Head of caudate nucleus (tissue), 42 donors: ENCODE data around the gene AK8.
A peak's percentile ranks its signal among the peaks of the same experiment; 100 is the strongest.

Source experiments
- DNase-seq, 42 donors: peaks; one replicate each; pipeline versions ENCODE4 v3.0.0 to v3.0.0-alpha.2; 2020 to 2021; ENCODE audit warnings: mixed read lengths in 7 of 42
- intact Hi-C: fragments of 100-400 bp; cut with DNase I; formaldehyde crosslinking; loops from one replicate; pipeline ENCODE4 v1.15.0; 2022

The AK8 gene

DNA sequence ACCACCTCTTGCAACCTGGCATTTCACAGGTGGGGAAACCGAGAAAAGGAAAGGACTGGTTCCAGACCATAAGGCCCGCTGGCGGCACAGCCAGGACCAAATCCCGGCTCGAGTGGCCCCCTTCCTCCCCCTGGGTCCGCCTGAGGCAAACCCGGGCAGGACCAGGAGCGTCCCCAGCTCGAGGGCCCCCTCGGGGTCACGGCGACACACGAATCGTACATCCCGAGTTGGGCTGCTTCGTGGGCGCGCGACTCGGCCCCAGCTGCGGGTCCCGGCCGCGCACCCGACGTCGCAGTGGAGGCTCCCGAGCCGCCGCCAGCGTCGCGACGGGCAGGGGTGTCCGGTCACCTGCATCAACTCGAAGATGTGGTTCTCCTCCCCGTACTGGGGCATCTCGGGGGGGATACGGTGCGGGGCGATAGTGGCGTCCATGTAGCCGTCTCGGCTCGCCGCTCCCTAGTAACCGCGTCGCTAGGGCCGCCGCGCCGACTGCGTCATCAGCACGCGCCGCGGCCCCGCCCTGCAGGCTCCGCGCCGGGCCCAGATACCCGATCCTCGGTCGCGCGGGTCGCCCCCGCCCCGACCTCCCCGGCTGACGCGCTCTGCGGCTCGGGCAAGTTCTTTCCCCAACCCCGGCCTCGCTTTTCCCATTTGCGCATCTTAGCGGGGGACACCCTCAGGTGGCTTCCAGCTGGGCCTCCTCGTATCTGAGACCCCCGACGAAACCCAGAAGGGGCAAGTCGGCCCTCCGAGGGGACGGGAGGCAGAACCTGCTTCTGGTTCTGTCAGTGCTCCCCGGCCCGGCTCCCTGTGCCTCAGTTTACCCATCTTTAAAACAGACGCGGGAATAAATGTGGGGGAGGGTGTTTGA lies at the start of gene AK8:
AK8 (minus strand) TSS at position 461 of the 871 bp plus-strand sequence; CDS start at position 432, 29 bp downstream.
- intact Hi-C loops: loop anchor here (10.0 kb wide), 1 partner anchor 513 kb away; no protein-coding TSS in a partner anchor
- peak; percentile 22 to 87 (median 73) for DNase-seq

DNA sequence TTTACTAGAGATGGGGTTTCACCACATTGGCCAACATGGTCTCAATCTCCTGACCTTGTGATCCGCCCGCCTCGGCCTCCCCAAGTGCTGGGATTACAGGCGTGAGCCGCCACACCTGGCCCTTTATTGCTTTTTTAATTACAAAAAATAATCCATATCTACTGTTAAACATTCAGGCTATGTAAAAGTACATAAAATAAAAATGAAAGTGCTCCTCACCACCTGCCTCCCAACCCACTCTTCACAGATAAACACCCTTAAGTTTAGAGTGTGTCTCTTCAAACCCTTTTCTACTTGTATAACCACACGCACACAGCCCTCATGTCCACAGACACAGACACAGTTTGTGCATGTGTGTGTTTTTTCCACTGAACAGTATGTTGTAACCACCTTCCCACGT lies 49.6 kb upstream of the AK8 start:
- DNase-seq: no peak
- intact Hi-C loops: no loop called here

- intact Hi-C loops: no loop called here
- peak in 1 of 42 donors; percentile 26 for DNase-seq
Observed at GRCh38 chr9:132923346-132923902, 45.3 kb upstream of the AK8 start.

DNA sequence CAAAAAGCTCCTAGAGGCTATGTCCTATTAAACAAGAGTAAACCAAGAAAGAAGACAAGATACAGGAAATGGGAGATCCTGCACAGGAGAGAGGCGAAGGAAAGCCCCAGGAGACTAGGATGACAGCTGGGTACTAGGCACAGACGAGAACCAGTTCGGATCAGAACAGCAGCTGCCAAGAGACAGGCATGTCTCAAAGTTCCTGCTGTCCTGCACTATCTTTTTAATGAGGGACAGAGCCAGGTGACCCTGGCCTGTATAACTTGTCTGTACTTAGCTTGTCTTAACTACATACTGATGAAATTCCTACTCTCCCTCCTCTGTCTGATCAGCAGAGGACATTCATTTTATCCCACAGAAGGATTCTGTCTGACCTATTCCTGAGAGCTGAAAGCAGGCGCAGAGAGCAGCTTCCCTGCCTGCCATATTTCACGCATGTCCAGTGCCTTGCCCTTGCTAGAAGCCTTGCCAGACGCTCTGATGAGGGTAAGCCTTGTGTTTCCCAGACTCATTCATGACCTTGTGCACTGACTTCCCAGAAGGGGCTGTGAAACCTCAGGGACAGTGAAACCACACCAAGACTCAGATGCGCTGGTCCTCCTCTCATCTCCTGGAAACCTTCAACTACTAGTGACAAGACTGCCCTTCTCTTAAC lies 41.7 kb upstream of the AK8 start:
- intact Hi-C loops: no loop called here
- DNase-seq: no peak

- no peak for DNase-seq
- intact Hi-C loops: no loop called here
Observed at GRCh38 chr9:132914924-132915323, 36.8 kb upstream of the AK8 start.

GRCh38 chr9:132912131-132912530 lies 34.0 kb upstream of the AK8 start:
- intact Hi-C loops: no loop called here
- no peak for DNase-seq

- no peak for DNase-seq
- intact Hi-C loops: no loop called here
Observed at GRCh38 chr9:132910376-132910775, 32.3 kb upstream of the AK8 start.

GRCh38 chr9:132909311-132909710 lies 31.2 kb upstream of the AK8 start:
- intact Hi-C loops: no loop called here
- DNase-seq: no peak

- intact Hi-C loops: no loop called here
- DNase-seq: no peak
Observed at GRCh38 chr9:132908635-132909034, 30.6 kb upstream of the AK8 start.

DNA sequence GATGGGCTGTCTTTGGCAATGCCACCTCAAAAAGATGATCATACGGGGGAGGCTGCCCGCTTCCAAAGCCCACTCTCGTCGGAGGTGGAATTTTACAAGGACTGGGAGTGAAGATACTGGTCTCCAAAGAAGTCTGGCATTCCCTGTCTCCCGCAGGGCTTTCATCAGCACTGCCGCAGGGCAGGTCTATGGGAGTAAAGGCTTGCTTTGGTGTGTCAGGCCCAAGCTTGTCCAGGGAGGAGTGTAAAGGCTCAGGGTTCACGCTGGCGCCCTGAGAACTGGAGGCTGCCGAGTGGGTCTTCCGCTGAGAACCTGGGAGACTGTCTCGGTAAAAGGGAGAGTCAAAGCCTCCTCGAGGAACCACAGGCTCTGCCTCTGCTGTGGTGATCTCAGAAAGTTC lies 27.6 kb upstream of the AK8 start:
- DNase-seq: no peak
- intact Hi-C loops: no loop called here

GRCh38 chr9:132903574-132904492 lies 25.7 kb upstream of the AK8 start:
- no peak for DNase-seq
- intact Hi-C loops: no loop called here

GRCh38 chr9:132901858-132902831 lies 24.1 kb upstream of the AK8 start:
- intact Hi-C loops: no loop called here
- DNase-seq: peak; percentile 38 to 93 (median 82)

DNA sequence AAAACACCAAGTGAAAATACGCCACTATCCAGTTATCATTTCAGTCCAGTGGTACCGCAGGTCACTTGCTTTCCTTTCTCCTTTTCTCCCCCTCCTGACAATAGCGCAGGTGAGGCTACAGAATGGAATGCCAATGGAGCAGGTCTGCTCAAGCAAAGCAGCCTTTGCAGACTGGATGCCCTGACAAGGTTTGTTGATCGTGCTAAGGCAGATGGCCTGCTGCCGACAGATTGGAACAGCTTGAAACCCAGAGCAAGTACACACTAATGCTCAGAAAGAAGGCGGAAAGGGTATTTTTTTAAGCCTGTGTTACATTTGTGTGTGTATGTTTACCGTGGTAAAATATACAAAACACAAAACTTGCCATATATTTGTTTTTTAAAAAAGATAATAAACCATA lies 20.0 kb upstream of the AK8 start:
- intact Hi-C loops: no loop called here
- DNase-seq: peak in 1 of 42 donors; percentile 22

GRCh38 chr9:132896906-132897305 lies 18.8 kb upstream of the AK8 start:
- intact Hi-C loops: no loop called here
- peak; percentile 36 to 93 (median 79) for DNase-seq

- DNase-seq: peak in 2 of 42 donors; percentile 22 to 23
- intact Hi-C loops: no loop called here
Observed at GRCh38 chr9:132896264-132896663, 18.2 kb upstream of the AK8 start.

- intact Hi-C loops: no loop called here
- DNase-seq: peak in 3 of 42 donors; percentile 9 to 30 (median 14)
Observed at GRCh38 chr9:132894862-132895835, 17.1 kb upstream of the AK8 start.

DNA sequence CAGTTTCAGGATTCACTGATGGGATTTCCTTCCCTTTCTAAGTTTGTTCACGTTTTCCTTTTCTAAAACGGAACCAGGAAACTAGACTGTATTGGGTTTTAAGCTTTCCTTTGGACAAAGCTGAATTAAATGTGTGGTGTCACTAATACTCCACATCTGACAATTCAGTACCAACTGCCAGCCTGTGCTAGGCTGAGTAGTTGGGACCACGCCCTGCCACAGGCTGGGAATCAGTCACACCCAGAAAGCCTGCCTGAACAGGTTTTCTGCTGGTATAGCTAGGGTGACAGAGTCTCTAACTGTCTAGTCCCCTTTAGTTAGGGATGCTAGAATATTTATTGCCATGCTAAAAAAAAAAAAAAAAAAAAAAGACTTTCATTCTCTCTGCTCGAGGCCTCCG lies 16.3 kb upstream of the AK8 start:
- peak in 3 of 42 donors; percentile 6 to 24 (median 18) for DNase-seq
- intact Hi-C loops: no loop called here
